PC-3 (cell line): ENCODE results near the gene KIAA1328.

Experiments
- EZH2 ChIP-seq: fragments of 300-600 bp; sonication (generic); IDR thresholded peaks from one replicate; pipeline ENCODE4 v1.6.1; 2017; ENCODE audit warnings: antibody characterized with exemption, mild to moderate bottlenecking, low read length; ENCODE audit not compliant: unreplicated experiment
- TF ChIP-seq, protein P1 (sequence below): fragments of 300-600 bp; sonication (generic); conservative IDR thresholded peaks from 2 replicates; pipeline ENCODE4 v1.5.1; 2017; ENCODE audit warnings: antibody characterized with exemption, low read depth, mild to moderate bottlenecking, low read length

GRCh38 chr18:36888778-36889177 is 59.9 kb downstream of the KIAA1328 start:
- TF ChIP-seq, protein P1, sequence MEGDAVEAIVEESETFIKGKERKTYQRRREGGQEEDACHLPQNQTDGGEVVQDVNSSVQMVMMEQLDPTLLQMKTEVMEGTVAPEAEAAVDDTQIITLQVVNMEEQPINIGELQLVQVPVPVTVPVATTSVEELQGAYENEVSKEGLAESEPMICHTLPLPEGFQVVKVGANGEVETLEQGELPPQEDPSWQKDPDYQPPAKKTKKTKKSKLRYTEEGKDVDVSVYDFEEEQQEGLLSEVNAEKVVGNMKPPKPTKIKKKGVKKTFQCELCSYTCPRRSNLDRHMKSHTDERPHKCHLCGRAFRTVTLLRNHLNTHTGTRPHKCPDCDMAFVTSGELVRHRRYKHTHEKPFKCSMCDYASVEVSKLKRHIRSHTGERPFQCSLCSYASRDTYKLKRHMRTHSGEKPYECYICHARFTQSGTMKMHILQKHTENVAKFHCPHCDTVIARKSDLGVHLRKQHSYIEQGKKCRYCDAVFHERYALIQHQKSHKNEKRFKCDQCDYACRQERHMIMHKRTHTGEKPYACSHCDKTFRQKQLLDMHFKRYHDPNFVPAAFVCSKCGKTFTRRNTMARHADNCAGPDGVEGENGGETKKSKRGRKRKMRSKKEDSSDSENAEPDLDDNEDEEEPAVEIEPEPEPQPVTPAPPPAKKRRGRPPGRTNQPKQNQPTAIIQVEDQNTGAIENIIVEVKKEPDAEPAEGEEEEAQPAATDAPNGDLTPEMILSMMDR, result no peak
- no peak for TF ChIP-seq EZH2
